Activated CD4-positive, alpha-beta T cell treated with anti-CD3 and anti-CD28 coated beads, Interleukin-2, amount 10 ng/mL, durations not matched to agents 24 days and 14 days (primary cell): Measurements from ENCODE around the gene STRIP1. TPM values are rescaled to one million over a fixed set of nuclear protein-coding genes. Genes with fewer than 3 reads are reported as not detected.

Experiments used
- DNase-seq: peaks from one replicate; pipeline ENCODE4 v3.0.0; 2022
- H3K27ac Mint-ChIP-seq: one replicate; pipeline ENCODE4 v1.8.0; 2022; ENCODE audit warnings: mild to moderate bottlenecking, mixed read lengths
- H3K27me3 Mint-ChIP-seq: one replicate; pipeline ENCODE4 v1.8.0; 2022; ENCODE audit warnings: mixed read lengths
- H3K36me3 Mint-ChIP-seq: one replicate; pipeline ENCODE4 v1.8.0; 2022; ENCODE audit warnings: low read depth, mild to moderate bottlenecking, mixed read lengths
- H3K4me1 Mint-ChIP-seq: one replicate; pipeline ENCODE4 v1.8.0; 2021; ENCODE audit warnings: mixed read lengths
- H3K4me3 Mint-ChIP-seq: one replicate; pipeline ENCODE4 v1.8.0; 2022; ENCODE audit warnings: mild to moderate bottlenecking, moderate library complexity, mixed read lengths
- H3K9me3 Mint-ChIP-seq: one replicate; pipeline ENCODE4 v1.8.0; 2021; ENCODE audit warnings: mixed read lengths
- intact Hi-C: fragments of 100-400 bp; cut with micrococcal nuclease; formaldehyde crosslinking; loops from one replicate; pipeline ENCODE4 v1.15.1; 2023
- total RNA-seq: library from RNA; stranded (reverse); gene quantifications from 2 replicates; pipeline ENCODE4 v1.2.3, GENCODE V29; 2022

STRIP1 gene, protein sequence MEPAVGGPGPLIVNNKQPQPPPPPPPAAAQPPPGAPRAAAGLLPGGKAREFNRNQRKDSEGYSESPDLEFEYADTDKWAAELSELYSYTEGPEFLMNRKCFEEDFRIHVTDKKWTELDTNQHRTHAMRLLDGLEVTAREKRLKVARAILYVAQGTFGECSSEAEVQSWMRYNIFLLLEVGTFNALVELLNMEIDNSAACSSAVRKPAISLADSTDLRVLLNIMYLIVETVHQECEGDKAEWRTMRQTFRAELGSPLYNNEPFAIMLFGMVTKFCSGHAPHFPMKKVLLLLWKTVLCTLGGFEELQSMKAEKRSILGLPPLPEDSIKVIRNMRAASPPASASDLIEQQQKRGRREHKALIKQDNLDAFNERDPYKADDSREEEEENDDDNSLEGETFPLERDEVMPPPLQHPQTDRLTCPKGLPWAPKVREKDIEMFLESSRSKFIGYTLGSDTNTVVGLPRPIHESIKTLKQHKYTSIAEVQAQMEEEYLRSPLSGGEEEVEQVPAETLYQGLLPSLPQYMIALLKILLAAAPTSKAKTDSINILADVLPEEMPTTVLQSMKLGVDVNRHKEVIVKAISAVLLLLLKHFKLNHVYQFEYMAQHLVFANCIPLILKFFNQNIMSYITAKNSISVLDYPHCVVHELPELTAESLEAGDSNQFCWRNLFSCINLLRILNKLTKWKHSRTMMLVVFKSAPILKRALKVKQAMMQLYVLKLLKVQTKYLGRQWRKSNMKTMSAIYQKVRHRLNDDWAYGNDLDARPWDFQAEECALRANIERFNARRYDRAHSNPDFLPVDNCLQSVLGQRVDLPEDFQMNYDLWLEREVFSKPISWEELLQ
- total RNA-seq: 41.0 and 43.8 TPM in 2 replicates

DNA sequence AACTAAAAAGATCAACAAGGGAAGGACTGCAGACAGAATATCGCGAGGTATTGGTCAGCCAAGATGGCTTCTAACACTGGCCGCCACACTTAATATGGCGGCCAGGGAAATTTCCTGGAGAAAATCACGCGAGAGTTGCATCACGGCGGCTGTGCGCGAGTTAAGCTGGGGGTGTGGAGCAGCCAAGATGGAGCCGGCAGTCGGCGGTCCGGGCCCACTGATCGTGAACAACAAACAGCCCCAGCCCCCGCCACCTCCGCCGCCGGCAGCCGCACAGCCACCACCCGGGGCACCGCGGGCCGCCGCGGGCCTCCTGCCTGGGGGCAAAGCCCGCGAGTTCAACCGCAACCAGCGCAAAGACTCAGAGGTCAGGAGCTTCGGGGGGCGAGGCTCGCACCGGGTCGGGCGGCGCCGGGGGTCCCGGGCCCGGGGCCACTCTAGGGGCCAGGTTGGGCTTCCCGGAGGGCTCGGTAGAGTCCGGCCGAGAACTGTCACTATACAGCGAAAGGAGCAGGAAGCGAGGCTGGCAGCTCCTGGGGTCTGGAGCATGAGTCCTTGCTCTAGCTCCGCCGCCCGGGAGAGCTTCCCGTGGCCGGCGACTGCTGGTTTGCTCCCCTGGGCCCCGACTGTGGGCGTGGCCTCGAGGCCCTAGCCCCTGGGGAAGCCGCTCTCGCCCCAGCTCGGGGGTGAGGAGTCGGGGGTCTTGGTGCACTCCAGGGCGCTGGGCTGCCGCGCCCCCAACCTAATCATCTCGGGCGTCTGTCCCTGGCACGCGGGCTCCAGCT lies at the start of gene STRIP1:
Gene STRIP1, plus strand, starts transcription at position 174 of the 785 bp plus-strand sequence. Its CDS starts 14 bp downstream, at position 188.
- H3K36me3 Mint-ChIP-seq: peaks cover 23% of the 10 kb centered on the region
- H3K9me3 Mint-ChIP-seq: no peaks in the 10 kb centered on the region
- H3K27me3 Mint-ChIP-seq: no peaks in the 10 kb centered on the region
- peak within 1 kb of the TSS; percentile 86 for H3K27ac Mint-ChIP-seq
- peak within 1 kb of the TSS; percentile 97 for H3K4me3 Mint-ChIP-seq
- intact Hi-C loops: loop anchor here (1.0 to 5.0 kb wide), 8 partner anchors 30 to 638 kb away; partner anchors contain the start of genes ATXN7L2, CSF1, GNAI3 and KCNA3
- peaks cover 46% of the 10 kb centered on the region for H3K4me1 Mint-ChIP-seq
- peak; percentile 98 for DNase-seq

DNA sequence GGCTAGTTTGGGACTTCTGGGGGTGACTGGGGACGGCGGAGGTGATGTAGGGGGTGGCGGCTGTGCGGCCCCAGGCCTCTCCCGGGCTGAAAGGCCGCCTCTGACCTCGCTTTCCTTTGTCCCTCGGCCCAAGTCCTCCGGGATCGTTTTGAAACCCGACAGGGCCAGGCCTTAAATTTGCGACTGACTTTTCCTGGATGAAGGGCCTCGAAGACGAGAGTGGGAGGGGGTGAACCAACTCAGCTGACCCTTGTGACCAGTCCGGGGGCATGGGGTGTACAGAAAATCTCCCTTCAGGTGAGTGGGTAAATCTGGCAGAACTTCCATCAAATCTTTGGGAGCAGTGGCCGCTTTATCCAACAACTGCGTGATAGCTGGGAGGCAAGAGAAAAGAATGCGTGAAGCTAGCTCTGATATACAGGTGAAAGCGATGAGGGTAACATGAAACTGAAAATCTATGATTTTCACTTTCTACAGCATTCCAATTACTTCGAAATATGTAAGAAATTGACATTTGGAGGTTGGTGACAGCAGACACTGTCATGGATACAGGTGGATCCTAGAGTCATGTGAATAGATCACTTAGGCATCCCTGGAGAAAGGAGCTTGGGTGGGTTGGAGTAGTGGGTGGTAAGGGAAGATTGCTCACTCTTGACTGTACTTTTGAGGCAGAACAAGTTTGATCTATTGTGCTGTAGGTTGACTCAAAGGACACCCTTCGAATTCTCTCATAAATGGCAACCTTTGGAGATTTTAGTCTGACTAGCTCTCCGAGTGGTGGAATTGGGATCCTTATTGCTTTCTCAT lies 49.0 kb upstream of the STRIP1 start:
- H3K27ac Mint-ChIP-seq: peak overlapping the region; percentile 93
- H3K4me1 Mint-ChIP-seq: peaks cover 40% of the 10 kb centered on the region
- intact Hi-C loops: loop anchor here (2.0 kb wide), 4 partner anchors 25 to 437 kb away; partner anchors contain the start of gene GNAI3
- H3K36me3 Mint-ChIP-seq: peaks cover 27% of the 10 kb centered on the region
- DNase-seq: no peak
- no peaks in the 10 kb centered on the region for H3K9me3 Mint-ChIP-seq
- no peaks in the 10 kb centered on the region for H3K27me3 Mint-ChIP-seq
- H3K4me3 Mint-ChIP-seq: peak overlapping the region; percentile 99

- peaks cover 42% of the 10 kb centered on the region for H3K4me1 Mint-ChIP-seq
- H3K36me3 Mint-ChIP-seq: peaks cover 27% of the 10 kb centered on the region
- H3K27me3 Mint-ChIP-seq: no peaks in the 10 kb centered on the region
- DNase-seq: no peak
- H3K27ac Mint-ChIP-seq: no peak overlapping the region
- peak overlapping the region; percentile 99 for H3K4me3 Mint-ChIP-seq
- intact Hi-C loops: no loop called here
- no peaks in the 10 kb centered on the region for H3K9me3 Mint-ChIP-seq
These were observed 48.4 kb upstream of the STRIP1 start for GRCh38 chr1:109986054-109986444.

- intact Hi-C loops: no loop called here
- Mint-ChIP-seq H3K4me3 (no peak overlapping the region), H3K27ac (no peak overlapping the region), H3K4me1 (peaks cover 44% of the 10 kb centered on the region), H3K36me3 (peaks cover 30% of the 10 kb centered on the region), H3K27me3 (no peaks in the 10 kb centered on the region), H3K9me3 (no peaks in the 10 kb centered on the region)
- DNase-seq: no peak
These were observed 46.0 kb upstream of the STRIP1 start for GRCh38 chr1:109988349-109988914.

GRCh38 chr1:109989506-109990301 lies 44.7 kb upstream of the STRIP1 start:
- no peaks in the 10 kb centered on the region for H3K9me3 Mint-ChIP-seq
- DNase-seq: no peak
- peaks cover 43% of the 10 kb centered on the region for H3K4me1 Mint-ChIP-seq
- H3K4me3 Mint-ChIP-seq: no peak overlapping the region
- intact Hi-C loops: no loop called here
- H3K27me3 Mint-ChIP-seq: no peaks in the 10 kb centered on the region
- H3K36me3 Mint-ChIP-seq: peaks cover 28% of the 10 kb centered on the region
- no peak overlapping the region for H3K27ac Mint-ChIP-seq

DNA sequence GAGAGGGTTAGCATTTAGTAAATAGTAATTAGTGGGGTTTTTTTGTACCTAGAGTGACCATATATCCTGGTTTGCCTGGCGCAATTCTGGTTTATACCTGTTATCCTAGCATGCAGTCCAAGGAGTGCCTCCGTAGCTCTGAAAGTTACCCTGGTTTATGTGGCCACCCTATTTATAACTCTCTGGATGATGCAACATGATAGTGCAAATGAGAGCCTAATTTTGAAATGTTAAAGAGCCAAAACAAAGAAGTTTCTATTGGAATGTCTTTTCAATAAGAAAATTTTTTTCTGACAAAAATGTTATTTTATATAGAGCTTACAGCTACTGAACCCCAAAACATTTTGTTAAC lies 44.1 kb upstream of the STRIP1 start:
- H3K27me3 Mint-ChIP-seq: no peaks in the 10 kb centered on the region
- no peak overlapping the region for H3K4me3 Mint-ChIP-seq
- no peak for DNase-seq
- H3K27ac Mint-ChIP-seq: no peak overlapping the region
- no peaks in the 10 kb centered on the region for H3K9me3 Mint-ChIP-seq
- intact Hi-C loops: no loop called here
- H3K36me3 Mint-ChIP-seq: peaks cover 27% of the 10 kb centered on the region
- peaks cover 42% of the 10 kb centered on the region for H3K4me1 Mint-ChIP-seq

- peaks cover 28% of the 10 kb centered on the region for H3K36me3 Mint-ChIP-seq
- intact Hi-C loops: no loop called here
- DNase-seq: no peak
- no peaks in the 10 kb centered on the region for H3K9me3 Mint-ChIP-seq
- peaks cover 36% of the 10 kb centered on the region for H3K4me1 Mint-ChIP-seq
- no peak overlapping the region for H3K4me3 Mint-ChIP-seq
- H3K27ac Mint-ChIP-seq: no peak overlapping the region
- H3K27me3 Mint-ChIP-seq: no peaks in the 10 kb centered on the region
These were observed 43.0 kb upstream of the STRIP1 start for GRCh38 chr1:109991400-109991925.

DNA sequence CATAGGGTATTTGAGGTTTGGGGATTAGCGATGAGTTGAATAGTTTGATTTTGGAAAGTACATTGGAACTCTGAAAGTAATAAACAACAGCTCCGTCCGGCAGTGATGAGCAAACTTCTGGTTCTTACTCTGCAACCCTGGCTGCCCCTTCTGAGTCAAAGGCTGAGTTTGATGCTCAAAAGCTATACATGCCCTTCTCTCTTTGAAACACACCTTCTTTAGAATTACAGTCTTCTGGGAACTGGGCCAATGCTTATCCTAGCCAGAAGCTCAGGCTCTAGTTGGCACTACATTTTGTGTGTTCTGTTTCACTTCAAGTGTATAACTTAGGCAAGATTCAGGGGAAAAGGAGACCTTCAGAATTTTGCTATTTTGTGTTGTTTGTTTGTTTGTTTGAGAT lies 40.5 kb upstream of the STRIP1 start:
- no peak for DNase-seq
- Mint-ChIP-seq H3K27ac (no peak overlapping the region), H3K4me3 (no peak overlapping the region), H3K27me3 (no peaks in the 10 kb centered on the region), H3K9me3 (no peaks in the 10 kb centered on the region), H3K36me3 (peaks cover 17% of the 10 kb centered on the region), H3K4me1 (peaks cover 19% of the 10 kb centered on the region)
- intact Hi-C loops: no loop called here

- no peak overlapping the region for H3K4me3 Mint-ChIP-seq
These were observed 39.8 kb upstream of the STRIP1 start for GRCh38 chr1:109994654-109995053.

GRCh38 chr1:109995536-109995935 lies 38.9 kb upstream of the STRIP1 start:
- no peak for DNase-seq
- Mint-ChIP-seq H3K27me3 (no peaks in the 10 kb centered on the region), H3K36me3 (peaks cover 13% of the 10 kb centered on the region), H3K27ac (no peak overlapping the region), H3K4me1 (peaks cover 15% of the 10 kb centered on the region), H3K9me3 (no peaks in the 10 kb centered on the region), H3K4me3 (no peak overlapping the region)
- intact Hi-C loops: no loop called here

More at GRCh38 chr1:109994654-109995053, 39.8 kb upstream of the STRIP1 start:
- H3K27ac Mint-ChIP-seq: no peak overlapping the region
- DNase-seq: no peak
- no peaks in the 10 kb centered on the region for H3K9me3 Mint-ChIP-seq
- no peaks in the 10 kb centered on the region for H3K27me3 Mint-ChIP-seq
- intact Hi-C loops: no loop called here
- peaks cover 18% of the 10 kb centered on the region for H3K4me1 Mint-ChIP-seq
- H3K36me3 Mint-ChIP-seq: peaks cover 15% of the 10 kb centered on the region

- intact Hi-C loops: no loop called here
- Mint-ChIP-seq H3K4me3 (no peak overlapping the region), H3K27me3 (no peaks in the 10 kb centered on the region), H3K4me1 (peaks cover 12% of the 10 kb centered on the region), H3K36me3 (peaks cover 13% of the 10 kb centered on the region), H3K9me3 (no peaks in the 10 kb centered on the region), H3K27ac (no peak overlapping the region)
- no peak for DNase-seq
These were observed 37.9 kb upstream of the STRIP1 start for GRCh38 chr1:109996476-109996875.
